CD4-positive, CD25-positive, alpha-beta regulatory T cell (primary cell): ENCODE measurements around the gene CCDC187. TPM values are rescaled to one million over a fixed set of nuclear protein-coding genes. Genes with fewer than 3 reads are reported as not detected.

ENCODE experiments used
- ATAC-seq, 2 donors: fragments of 150-1000 bp; cut with Tn5 transposase; one replicate each; pipeline ENCODE4 v1.10.0; 2021; ENCODE audit warnings: low read depth in 2 of 2, moderate number of reproducible peaks in 2 of 2, moderate library complexity in 1 of 2
- DNase-seq, 3 donors: peaks; one replicate each; pipeline versions ENCODE4 v3.0.0 to v3.0.0-alpha.2; 2012 to 2022; ENCODE audit warnings: mixed read lengths in 1 of 3
- H3K27ac ChIP-seq: one replicate; pipeline ENCODE4 v1.7.0; 2013; ENCODE audit warnings: mild to moderate bottlenecking, low read length; ENCODE audit not compliant: insufficient read depth, poor library complexity, severe bottlenecking
- H3K27me3 ChIP-seq: one replicate; pipeline ENCODE4 v1.7.0; 2013; ENCODE audit warnings: low read length; ENCODE audit not compliant: control insufficient read depth, insufficient read depth
- H3K36me3 ChIP-seq: one replicate; pipeline ENCODE4 v1.7.0; 2013; ENCODE audit warnings: mild to moderate bottlenecking, low read length, moderate library complexity; ENCODE audit not compliant: control insufficient read depth, insufficient read depth
- H3K4me1 ChIP-seq: 2 replicates; pipeline ENCODE4 v1.7.0; 2013; ENCODE audit warnings: mild to moderate bottlenecking, low read length; ENCODE audit not compliant: insufficient read depth, control insufficient read depth, poor library complexity, severe bottlenecking
- H3K4me3 ChIP-seq: one replicate; pipeline ENCODE4 v1.7.0; 2013; ENCODE audit warnings: low read depth, mild to moderate bottlenecking, low read length, moderate library complexity
- H3K9me3 ChIP-seq, 2 experiments: 1 replicate in 1 of 2; 2 replicates in 1 of 2; pipeline ENCODE4 v1.7.0; 2013; ENCODE audit warnings: low read length in 2 of 2, mild to moderate bottlenecking in 1 of 2, moderate library complexity in 1 of 2; ENCODE audit not compliant: control insufficient read depth in 2 of 2
- H3K27ac Mint-ChIP-seq, 3 donors: one replicate each; pipeline ENCODE4 v1.8.0; 2020 to 2022; ENCODE audit warnings: mild to moderate bottlenecking in 3 of 3, mixed read lengths in 3 of 3, moderate library complexity in 2 of 3
- H3K27me3 Mint-ChIP-seq: one replicate; pipeline ENCODE4 v1.8.0; 2022; ENCODE audit warnings: mild to moderate bottlenecking, mixed read lengths
- H3K36me3 Mint-ChIP-seq: one replicate; pipeline ENCODE4 v1.8.0; 2020; ENCODE audit warnings: mixed read lengths
- H3K4me1 Mint-ChIP-seq, 4 donors: one replicate each; pipeline ENCODE4 v1.8.0; 2020 to 2022; ENCODE audit warnings: mixed read lengths in 4 of 4, mild to moderate bottlenecking in 1 of 4
- H3K4me3 Mint-ChIP-seq, 4 donors: one replicate each; pipeline ENCODE4 v1.8.0; 2020 to 2022; ENCODE audit warnings: mild to moderate bottlenecking in 4 of 4, mixed read lengths in 4 of 4, moderate library complexity in 3 of 4
- H3K9me3 Mint-ChIP-seq, 7 donors: one replicate each; pipeline ENCODE4 v1.8.0; 2020 to 2022; ENCODE audit warnings: mixed read lengths in 7 of 7, mild to moderate bottlenecking in 3 of 7, moderate library complexity in 2 of 7
- polyA plus RNA-seq, 4 donors: library from polyadenylated mRNA; unstranded; fragments of 300-500 nt; fragmentation: Illumina TruSeq; gene quantifications; one replicate each; pipeline ENCODE4 v1.2.3, GENCODE V29; 2021
- total RNA-seq: library from RNA; stranded (reverse); gene quantifications from one replicate; pipeline ENCODE4 v1.2.3, GENCODE V29; 2022

The CCDC187 gene
- total and polyA plus RNA-seq, 5 donors from 2014 or later = not detected

- Mint-ChIP-seq H3K9me3 (no peaks in the 10 kb centered on the region), H3K4me1 (peaks cover 0 to under 1% (median 0%) of the 10 kb centered on the region in 4 donors), H3K4me3 (no peak overlapping the region), H3K27me3 (no peaks in the 10 kb centered on the region), H3K27ac (no peak overlapping the region), H3K36me3 (no peaks in the 10 kb centered on the region)
- Histone ChIP-seq H3K4me1 (no peaks in the 10 kb centered on the region), H3K4me3 (no peak overlapping the region), H3K27me3 (no peaks in the 10 kb centered on the region), H3K36me3 (no peaks in the 10 kb centered on the region), H3K9me3 (no peaks in the 10 kb centered on the region), H3K27ac (no peak overlapping the region)
- DNase-seq (no peak), ATAC-seq (no peak)
These were observed 33.8 kb upstream of the CCDC187 start for GRCh38 chr9:136337416-136338395.

GRCh38 chr9:136336881-136337280 lies 33.0 kb upstream of the CCDC187 start:
- Mint-ChIP-seq H3K4me3 (no peak overlapping the region), H3K4me1 (no peaks in the 10 kb centered on the region), H3K27me3 (no peaks in the 10 kb centered on the region), H3K9me3 (no peaks in the 10 kb centered on the region), H3K36me3 (no peaks in the 10 kb centered on the region), H3K27ac (no peak overlapping the region)
- no peak for DNase-seq
- no peak for ATAC-seq
- H3K4me1 ChIP-seq = no peaks in the 10 kb centered on the region
- no peak overlapping the region for H3K4me3 ChIP-seq
- H3K9me3 ChIP-seq = no peaks in the 10 kb centered on the region
- H3K27me3 ChIP-seq = no peaks in the 10 kb centered on the region
- H3K36me3 ChIP-seq = no peaks in the 10 kb centered on the region
- no peak overlapping the region for H3K27ac ChIP-seq

- H3K9me3 Mint-ChIP-seq = no peaks in the 10 kb centered on the region
- no peaks in the 10 kb centered on the region for H3K36me3 ChIP-seq
- H3K27me3 ChIP-seq = no peaks in the 10 kb centered on the region
- no peaks in the 10 kb centered on the region for H3K36me3 Mint-ChIP-seq
- no peak for DNase-seq
- no peak overlapping the region for H3K4me3 ChIP-seq
- H3K27me3 Mint-ChIP-seq = no peaks in the 10 kb centered on the region
- no peak overlapping the region for H3K27ac Mint-ChIP-seq
- no peaks in the 10 kb centered on the region for H3K9me3 ChIP-seq
- no peak overlapping the region for H3K4me3 Mint-ChIP-seq
- H3K4me1 Mint-ChIP-seq = no peaks in the 10 kb centered on the region
- no peak for ATAC-seq
- H3K4me1 ChIP-seq = no peaks in the 10 kb centered on the region
- no peak overlapping the region for H3K27ac ChIP-seq
These were observed 32.4 kb upstream of the CCDC187 start for GRCh38 chr9:136336156-136336870.

- Mint-ChIP-seq H3K27ac (no peak overlapping the region), H3K9me3 (no peaks in the 10 kb centered on the region), H3K27me3 (no peaks in the 10 kb centered on the region), H3K4me1 (no peaks in the 10 kb centered on the region), H3K36me3 (no peaks in the 10 kb centered on the region), H3K4me3 (no peak overlapping the region)
- ATAC-seq (no peak), DNase-seq (no peak)
- Histone ChIP-seq H3K36me3 (no peaks in the 10 kb centered on the region), H3K4me3 (no peak overlapping the region), H3K4me1 (no peaks in the 10 kb centered on the region), H3K9me3 (no peaks in the 10 kb centered on the region), H3K27me3 (no peaks in the 10 kb centered on the region), H3K27ac (no peak overlapping the region)
These were observed 31.6 kb upstream of the CCDC187 start for GRCh38 chr9:136335296-136336155.

- Histone ChIP-seq H3K9me3 (no peaks in the 10 kb centered on the region), H3K4me3 (no peak overlapping the region), H3K27me3 (no peaks in the 10 kb centered on the region), H3K36me3 (no peaks in the 10 kb centered on the region), H3K4me1 (no peaks in the 10 kb centered on the region), H3K27ac (no peak overlapping the region)
- Mint-ChIP-seq H3K9me3 (no peaks in the 10 kb centered on the region), H3K36me3 (no peaks in the 10 kb centered on the region), H3K4me3 (no peak overlapping the region), H3K4me1 (no peaks in the 10 kb centered on the region), H3K27ac (no peak overlapping the region), H3K27me3 (no peaks in the 10 kb centered on the region)
- no peak for ATAC-seq
- DNase-seq = no peak
These were observed 30.6 kb upstream of the CCDC187 start for GRCh38 chr9:136334541-136334940.

GRCh38 chr9:136333486-136333885 lies 29.6 kb upstream of the CCDC187 start:
- no peak overlapping the region for H3K4me3 ChIP-seq
- Mint-ChIP-seq H3K36me3 (no peaks in the 10 kb centered on the region), H3K4me1 (peaks cover 0 to 5% (median 2%) of the 10 kb centered on the region in 4 donors), H3K4me3 (no peak overlapping the region), H3K27ac (no peak overlapping the region), H3K27me3 (no peaks in the 10 kb centered on the region), H3K9me3 (no peaks in the 10 kb centered on the region)
- no peaks in the 10 kb centered on the region for H3K9me3 ChIP-seq
- ATAC-seq (no peak), DNase-seq (no peak)
- H3K27ac ChIP-seq = no peak overlapping the region
- peaks cover 3% of the 10 kb centered on the region for H3K4me1 ChIP-seq
- no peaks in the 10 kb centered on the region for H3K36me3 ChIP-seq
- H3K27me3 ChIP-seq = no peaks in the 10 kb centered on the region

GRCh38 chr9:136333045-136333444 lies 29.2 kb upstream of the CCDC187 start:
- Mint-ChIP-seq H3K4me3 (no peak overlapping the region), H3K9me3 (no peaks in the 10 kb centered on the region), H3K36me3 (no peaks in the 10 kb centered on the region), H3K4me1 (peaks cover 0 to 5% (median 2%) of the 10 kb centered on the region in 4 donors), H3K27ac (no peak overlapping the region), H3K27me3 (no peaks in the 10 kb centered on the region)
- Histone ChIP-seq H3K4me3 (no peak overlapping the region), H3K36me3 (no peaks in the 10 kb centered on the region), H3K4me1 (peaks cover 7% of the 10 kb centered on the region), H3K9me3 (no peaks in the 10 kb centered on the region), H3K27ac (no peak overlapping the region), H3K27me3 (no peaks in the 10 kb centered on the region)
- ATAC-seq (no peak), DNase-seq (no peak)
